Tibial nerve (tissue), 4 donors: ENCODE data around the gene GDE1.

Experiments
- EP300 ChIP-seq, 2 donors: sonication (generic); formaldehyde crosslinking; IDR thresholded peaks; one replicate each; pipeline ENCODE4 v1.6.1; 2017; ENCODE audit warnings: antibody characterized with exemption in 2 of 2, mild to moderate bottlenecking in 1 of 2
- POLR2A ChIP-seq, 2 donors: fragments of 450-650 bp; IDR thresholded peaks; one replicate each; pipeline ENCODE4 v1.6.1; 2017; ENCODE audit warnings: antibody characterized with exemption in 2 of 2, mild to moderate bottlenecking in 2 of 2, moderate library complexity in 2 of 2
- TF ChIP-seq, protein P1 (sequence below), 5 experiments: fragments of 200-600 bp in 3 of 5; fragments of 450-650 bp in 2 of 5; sonication (generic) in 3 of 5; IDR thresholded peaks; one replicate each; pipeline ENCODE4 v1.5.1; 2016 to 2019; ENCODE audit warnings: antibody characterized with exemption in 5 of 5, mild to moderate bottlenecking in 3 of 5, moderate library complexity in 2 of 5

DNA sequence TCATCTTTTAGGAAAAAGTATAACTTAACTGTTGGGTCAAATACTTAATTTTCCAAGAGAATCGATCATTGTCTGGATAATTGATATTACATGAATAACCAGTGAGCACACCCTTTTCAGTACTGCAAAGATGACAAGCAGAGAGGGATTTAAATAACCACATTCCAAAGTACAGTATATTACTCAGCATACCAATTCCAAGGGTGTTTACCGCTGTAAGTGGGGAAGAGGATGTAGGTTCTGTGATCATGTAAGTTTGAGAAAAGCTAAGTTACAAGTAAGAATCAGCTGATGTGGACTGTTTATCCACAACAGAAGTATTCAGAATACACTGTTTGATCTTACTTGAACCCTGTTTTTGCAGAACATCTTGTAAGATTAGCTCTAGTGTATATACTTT is 6.1 kb downstream of the GDE1 start:
- TF ChIP-seq POLR2A (IDR thresholded peaks at IDR 0.05): no peak
- TF ChIP-seq, protein P1, sequence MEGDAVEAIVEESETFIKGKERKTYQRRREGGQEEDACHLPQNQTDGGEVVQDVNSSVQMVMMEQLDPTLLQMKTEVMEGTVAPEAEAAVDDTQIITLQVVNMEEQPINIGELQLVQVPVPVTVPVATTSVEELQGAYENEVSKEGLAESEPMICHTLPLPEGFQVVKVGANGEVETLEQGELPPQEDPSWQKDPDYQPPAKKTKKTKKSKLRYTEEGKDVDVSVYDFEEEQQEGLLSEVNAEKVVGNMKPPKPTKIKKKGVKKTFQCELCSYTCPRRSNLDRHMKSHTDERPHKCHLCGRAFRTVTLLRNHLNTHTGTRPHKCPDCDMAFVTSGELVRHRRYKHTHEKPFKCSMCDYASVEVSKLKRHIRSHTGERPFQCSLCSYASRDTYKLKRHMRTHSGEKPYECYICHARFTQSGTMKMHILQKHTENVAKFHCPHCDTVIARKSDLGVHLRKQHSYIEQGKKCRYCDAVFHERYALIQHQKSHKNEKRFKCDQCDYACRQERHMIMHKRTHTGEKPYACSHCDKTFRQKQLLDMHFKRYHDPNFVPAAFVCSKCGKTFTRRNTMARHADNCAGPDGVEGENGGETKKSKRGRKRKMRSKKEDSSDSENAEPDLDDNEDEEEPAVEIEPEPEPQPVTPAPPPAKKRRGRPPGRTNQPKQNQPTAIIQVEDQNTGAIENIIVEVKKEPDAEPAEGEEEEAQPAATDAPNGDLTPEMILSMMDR (IDR thresholded peaks at IDR 0.05): no peak
- TF ChIP-seq EP300 (IDR thresholded peaks at IDR 0.05): no peak
